CD4-positive, alpha-beta T cell treated with Interleukin-2 at 100 ng/mL for 4 hours (primary cell): ENCODE measurements around the gene OIP5.
"Not testable (repeated sequence)": the region's sequence is repeated elsewhere in the genome, so short reads cannot be mapped to it uniquely, and the experiment has no call there.

Experiments used
- DNase-seq: peaks from one replicate; pipeline ENCODE4 v3.0.0-alpha.2; 2020; ENCODE audit warnings: low spot score

The OIP5 gene

GRCh38 chr15:41301587-41301986, 30.8 kb downstream of the OIP5 start:
- DNase-seq, result no peak

DNA sequence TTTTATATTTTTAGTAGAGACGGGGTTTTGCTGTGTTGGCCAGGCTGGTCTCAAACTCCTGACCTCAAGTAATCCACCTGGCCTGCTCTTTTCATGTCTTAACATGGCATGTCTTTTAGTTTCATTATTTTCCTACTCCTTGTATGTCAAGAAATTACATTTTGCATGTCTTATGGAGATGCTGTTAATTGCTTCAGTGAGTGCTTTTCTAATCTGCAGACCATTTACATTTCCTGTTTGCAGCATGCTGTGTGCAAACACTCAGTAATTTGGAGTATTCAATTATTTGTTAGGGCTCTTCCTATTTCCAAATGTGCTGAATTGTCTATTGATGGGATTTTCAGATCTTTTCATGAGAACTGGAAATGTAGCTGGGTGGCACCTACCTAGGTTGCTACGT, 31.3 kb downstream of the OIP5 start:
- not testable (repeated sequence) for DNase-seq

- DNase-seq, result no peak
Measured at GRCh38 chr15:41292521-41292920, 39.9 kb downstream of the OIP5 start.

- no peak for DNase-seq
Measured at GRCh38 chr15:41291065-41291631, 41.2 kb downstream of the OIP5 start.

DNA sequence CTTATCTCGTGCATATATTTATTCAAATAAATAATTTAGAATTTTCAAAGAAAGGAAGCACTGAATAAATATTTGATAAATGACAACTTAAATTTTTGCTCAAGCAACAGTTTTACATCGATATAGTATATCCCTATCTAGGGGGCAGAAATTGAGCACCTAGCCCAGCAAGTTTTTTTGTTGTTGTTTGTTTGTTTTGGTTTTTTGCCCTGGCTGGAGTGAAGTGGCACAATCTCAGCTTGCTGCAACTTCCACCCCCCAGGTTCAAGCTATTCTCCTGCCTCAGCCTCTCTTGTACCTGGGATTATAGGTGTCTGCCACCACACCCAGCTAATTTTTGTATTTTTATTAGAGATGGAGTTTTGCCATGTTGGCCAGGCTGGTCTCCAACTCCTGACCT, 42.4 kb downstream of the OIP5 start:
- no peak for DNase-seq

GRCh38 chr15:41288464-41288863, 43.9 kb downstream of the OIP5 start:
- DNase-seq, result no peak

DNA sequence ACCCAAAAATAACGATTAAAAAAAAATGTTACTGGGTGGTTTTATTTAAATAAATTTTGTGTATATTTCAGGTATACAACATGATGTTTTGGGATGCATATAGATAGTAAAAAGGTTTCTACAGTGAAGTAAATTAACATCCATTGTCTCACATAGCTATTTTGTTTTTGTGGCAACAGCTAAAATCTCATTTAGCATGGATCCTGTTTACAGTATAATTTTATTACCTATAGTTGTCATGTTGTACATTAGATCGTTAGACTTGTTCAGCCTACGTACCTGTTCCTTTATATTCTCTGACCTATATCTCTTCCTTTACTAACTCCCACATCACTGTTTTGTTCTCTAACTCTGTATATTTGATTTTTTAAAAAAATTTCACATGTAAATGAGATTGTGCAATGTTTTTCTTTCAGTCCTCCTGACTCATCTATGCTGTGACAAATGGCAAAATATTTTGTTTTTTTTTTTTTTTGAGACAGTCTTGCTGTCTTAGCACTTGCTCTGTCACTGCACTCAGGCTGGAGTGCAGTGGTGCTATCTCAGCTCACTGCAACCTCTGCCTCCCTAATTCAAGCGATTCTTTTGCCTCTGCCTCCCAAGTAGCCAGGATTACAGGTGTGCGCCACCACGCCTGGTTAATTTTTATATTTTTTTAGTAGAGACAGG, 45.6 kb downstream of the OIP5 start:
- no peak for DNase-seq

DNA sequence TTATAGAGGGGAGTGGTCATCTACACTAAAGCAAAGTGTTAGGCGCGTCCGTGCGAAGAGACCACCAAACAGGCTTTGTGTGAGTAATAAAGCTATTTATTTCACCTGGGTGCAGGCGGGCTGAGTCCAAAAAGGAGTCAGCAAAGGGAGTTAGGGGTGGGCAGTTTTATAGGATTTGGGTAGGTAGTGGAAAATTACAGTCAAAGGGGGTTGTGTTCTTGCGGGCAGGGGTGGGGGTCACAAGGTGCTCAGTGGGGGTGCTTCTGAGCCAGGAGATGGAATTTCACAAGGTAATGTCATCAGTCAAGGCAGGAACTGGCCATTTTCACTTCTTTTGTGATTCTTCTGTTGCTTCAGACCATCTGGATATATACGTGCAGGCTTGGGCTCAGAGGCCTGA, 47.1 kb downstream of the OIP5 start:
- no peak for DNase-seq

- DNase-seq, result peak; percentile 59
Measured at GRCh38 chr15:41284427-41285177, 47.8 kb downstream of the OIP5 start.

- DNase-seq, result peak; percentile 99
Measured at GRCh38 chr15:41283653-41284426, 48.6 kb downstream of the OIP5 start.

GRCh38 chr15:41282980-41283652, 49.3 kb downstream of the OIP5 start:
- DNase-seq, result not testable (repeated sequence)

DNA sequence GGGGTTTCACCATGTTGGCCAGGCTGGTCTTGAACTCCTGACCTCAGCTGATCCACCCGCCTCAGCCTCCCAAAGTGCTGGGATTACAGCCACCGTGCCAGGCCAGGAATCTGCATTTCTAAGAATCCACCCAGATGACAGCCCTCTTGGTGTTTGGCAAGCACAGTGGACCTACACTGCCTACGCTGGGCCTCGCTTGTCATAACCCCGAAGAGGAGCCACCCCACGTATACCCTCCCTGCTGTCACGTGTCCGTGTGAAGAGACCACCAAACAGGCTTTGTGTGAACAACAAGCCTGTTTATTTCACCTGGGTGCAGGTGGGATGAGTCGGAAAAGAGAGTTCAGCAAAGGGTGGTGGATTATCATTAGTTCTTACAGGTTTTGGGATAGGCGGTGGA, 50.0 kb downstream of the OIP5 start:
- DNase-seq, result not testable (repeated sequence)

DNA sequence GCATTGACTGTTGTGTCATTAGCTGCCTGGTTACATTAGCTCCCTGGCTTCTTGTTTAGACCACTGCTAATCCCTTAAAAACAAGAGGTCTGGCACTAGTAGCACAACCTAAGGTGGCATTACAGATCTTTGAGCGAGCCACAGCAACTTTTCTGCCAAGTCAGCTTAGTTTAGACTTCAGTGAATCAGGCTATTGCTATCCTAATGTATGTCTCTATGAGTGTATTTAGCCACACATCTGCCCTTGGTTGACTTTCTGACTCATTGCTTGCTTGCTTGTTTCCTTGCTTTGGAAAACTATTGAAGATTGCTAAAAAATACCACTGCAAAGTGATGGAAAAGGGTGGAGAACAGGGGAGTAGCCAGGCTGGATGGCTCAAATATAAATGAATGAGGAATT, 51.2 kb downstream of the OIP5 start:
- DNase-seq, result no peak

DNA sequence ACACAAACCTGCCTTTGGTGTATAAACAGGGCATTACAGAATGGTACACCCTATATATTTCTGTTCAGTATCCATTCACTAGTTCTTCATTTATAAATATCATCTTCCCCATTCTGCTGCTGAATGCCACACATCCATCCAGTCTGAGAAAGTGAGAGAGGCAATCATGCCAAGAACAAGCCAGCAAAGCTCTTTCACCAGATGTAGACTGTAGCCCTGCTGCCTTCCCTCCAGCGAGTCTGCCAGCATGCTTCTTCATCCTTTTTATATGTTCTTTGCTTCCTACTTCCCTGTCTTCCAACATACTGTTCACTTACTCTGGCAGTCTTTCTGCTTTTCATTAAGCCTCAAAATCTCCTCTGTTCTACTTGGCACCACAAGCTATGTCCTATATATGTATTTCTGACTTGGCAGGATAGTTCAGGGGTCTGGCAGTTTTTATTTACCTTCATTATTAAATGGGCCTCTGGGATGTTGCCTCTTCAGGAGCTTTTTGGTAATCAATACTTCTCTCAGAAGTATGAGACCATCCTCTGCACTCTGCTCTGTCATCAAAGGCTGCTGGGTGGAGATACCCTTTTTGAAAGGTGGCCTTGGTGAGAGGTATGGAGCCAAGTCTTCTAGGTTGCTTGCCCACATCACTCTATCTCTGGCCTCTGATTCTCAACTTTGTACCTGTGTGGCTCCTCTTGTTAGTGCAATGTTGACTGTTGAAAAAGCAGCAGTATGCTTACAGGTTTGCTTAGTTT, 52.7 kb downstream of the OIP5 start:
- DNase-seq, result no peak

DNA sequence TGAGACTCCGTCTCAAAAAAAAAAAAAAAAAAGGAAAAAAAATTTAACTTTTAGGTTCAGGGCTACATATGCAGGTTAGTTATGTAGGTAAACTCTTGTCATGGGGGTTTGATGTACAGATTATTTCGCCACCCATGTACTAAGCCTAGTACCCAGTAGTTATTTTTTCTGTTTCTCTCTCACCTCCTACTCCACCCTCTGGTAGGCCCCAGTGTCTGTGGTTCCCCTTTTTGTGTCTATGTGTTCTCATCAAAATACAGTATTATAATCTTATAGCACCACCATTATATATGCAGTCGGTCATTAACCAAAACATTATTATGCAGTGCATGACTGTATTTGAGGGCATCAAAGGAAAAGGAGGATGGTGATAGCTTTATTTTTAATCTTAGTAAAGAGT, 54.1 kb downstream of the OIP5 start:
- no peak for DNase-seq

- no peak for DNase-seq
Measured at GRCh38 chr15:41276831-41277230, 55.6 kb downstream of the OIP5 start.

- no peak for DNase-seq
Measured at GRCh38 chr15:41269887-41270286, 62.5 kb downstream of the OIP5 start.

GRCh38 chr15:41263891-41264351, 68.5 kb downstream of the OIP5 start:
- DNase-seq, result no peak

- DNase-seq, result no peak
Measured at GRCh38 chr15:41262571-41262970, 69.8 kb downstream of the OIP5 start.

DNA sequence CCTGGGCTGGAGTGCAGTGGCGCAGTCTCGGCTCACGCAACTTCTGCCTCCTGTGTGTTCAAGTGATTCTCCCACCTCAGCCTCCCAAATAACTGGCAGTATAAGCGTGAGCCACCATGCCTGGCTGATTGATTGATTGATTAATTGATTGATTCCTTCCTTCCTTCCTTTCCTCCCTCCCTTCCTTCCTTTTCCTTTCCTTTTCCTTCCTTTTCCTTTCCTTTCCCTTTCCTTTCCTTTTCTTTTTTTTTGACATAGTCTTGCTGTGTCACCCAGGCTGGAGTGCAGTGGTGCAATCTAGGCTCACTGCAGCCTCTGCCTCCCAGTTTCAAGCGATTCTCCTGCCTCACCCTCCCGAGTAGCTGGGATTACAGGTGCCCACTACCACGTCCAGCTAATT, 71.5 kb downstream of the OIP5 start:
- not testable (repeated sequence) for DNase-seq

- DNase-seq, result no peak
Measured at GRCh38 chr15:41259546-41260189, 72.7 kb downstream of the OIP5 start.
